Activated CD8-positive, alpha-beta T cell treated with anti-CD3 and anti-CD28 coated beads for 36 hours (primary cell): ENCODE results near the gene EDN2. TPM values are rescaled to one million over a fixed set of nuclear protein-coding genes. Genes with fewer than 3 reads are reported as not detected.

Source experiments
- ATAC-seq: fragments of 200-7000 bp; cut with Tn5 transposase; one replicate; pipeline ENCODE4 v1.10.0; 2021; ENCODE audit warnings: mild to moderate bottlenecking, moderate library complexity
- CTCF ChIA-PET: fragments of 350-600 bp; sonication (Branson Sonifier 250); formaldehyde crosslinking; loops from one replicate; lab custom pipeline; 2021; ENCODE audit warnings: antibody characterized with exemption; lab: Charles Lee
- POLR2A ChIA-PET: fragments of 350-600 bp; sonication (Branson Sonifier 250); formaldehyde crosslinking; loops from one replicate; lab custom pipeline; 2021; ENCODE audit warnings: antibody characterized with exemption; lab: Charles Lee
- DNase-seq: peaks from one replicate; pipeline ENCODE4 v3.0.0-alpha.2; 2020
- H3K27ac Mint-ChIP-seq: one replicate; pipeline ENCODE4 v1.8.0; 2021; ENCODE audit warnings: mild to moderate bottlenecking, mixed read lengths
- H3K27me3 Mint-ChIP-seq: one replicate; pipeline ENCODE4 v1.8.0; 2021; ENCODE audit warnings: mixed read lengths
- H3K36me3 Mint-ChIP-seq: one replicate; pipeline ENCODE4 v1.8.0; 2021; ENCODE audit warnings: low read depth, mixed read lengths
- H3K4me1 Mint-ChIP-seq: one replicate; pipeline ENCODE4 v1.8.0; 2021; ENCODE audit warnings: low read depth, mixed read lengths
- H3K4me3 Mint-ChIP-seq: one replicate; pipeline ENCODE4 v1.8.0; 2021; ENCODE audit warnings: mild to moderate bottlenecking, moderate library complexity, mixed read lengths
- H3K9me3 Mint-ChIP-seq: one replicate; pipeline ENCODE4 v1.8.0; 2021; ENCODE audit warnings: mixed read lengths
- intact Hi-C: fragments of 100-400 bp; cut with micrococcal nuclease; formaldehyde crosslinking; loops from one replicate; pipeline ENCODE4 v1.10.0; 2022
- total RNA-seq, 2 experiments: library from RNA; stranded (reverse); gene quantifications; one replicate each; pipeline ENCODE4 v1.2.3, GENCODE V29; 2021
- TF ChIP-seq, protein P1 (sequence below): fragments of 200-600 bp; IDR thresholded peaks from one replicate; pipeline ENCODE4 v1.8.0; 2022; ENCODE audit warnings: antibody characterized with exemption, mild to moderate bottlenecking

The EDN2 gene
- total RNA-seq, 2 experiments from 2014 or later, result not detected

DNA sequence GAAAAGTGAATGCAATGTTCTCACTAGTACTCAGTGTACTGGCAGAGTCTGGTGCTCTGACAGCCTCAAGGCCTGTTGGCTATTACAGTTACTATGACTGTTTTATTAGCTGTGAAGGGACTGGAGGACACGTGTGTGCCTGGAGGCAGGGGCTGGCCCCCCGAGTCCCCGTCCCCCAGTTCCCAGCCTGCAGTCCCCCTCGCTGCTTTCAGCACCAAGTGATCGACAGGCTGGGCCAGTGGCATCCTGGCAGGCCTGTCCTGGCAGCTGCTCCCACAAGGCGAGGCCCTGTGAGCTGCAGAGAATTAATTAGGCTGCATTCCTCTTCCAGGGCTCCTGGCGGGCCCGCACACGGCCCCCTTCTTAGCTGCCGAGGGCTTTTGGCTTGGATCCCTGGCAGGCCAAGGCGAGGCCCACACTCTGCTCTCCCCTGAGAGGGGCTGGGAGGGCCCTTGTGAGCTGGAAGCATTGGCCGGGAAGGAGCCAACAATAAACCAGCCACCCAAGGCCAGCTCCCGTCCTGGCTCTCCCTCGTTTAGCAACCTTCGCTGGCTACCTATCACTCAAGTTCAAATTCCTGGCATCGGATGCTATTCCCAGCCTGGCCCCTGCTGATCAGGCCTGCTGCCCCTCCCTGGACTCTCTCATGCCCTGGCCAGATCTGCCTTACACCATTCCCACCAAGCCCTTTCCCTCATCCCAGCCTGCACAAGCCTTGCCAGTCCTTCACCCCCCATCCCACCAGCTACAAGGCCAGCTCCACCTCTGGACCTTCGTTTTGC, 9.8 kb downstream of the EDN2 start:
- H3K27ac Mint-ChIP-seq, result no peak overlapping the region
- no peaks in the 10 kb centered on the region for H3K36me3 Mint-ChIP-seq
- H3K27me3 Mint-ChIP-seq, result no peaks in the 10 kb centered on the region
- no peak for DNase-seq
- TF ChIP-seq, protein P1, sequence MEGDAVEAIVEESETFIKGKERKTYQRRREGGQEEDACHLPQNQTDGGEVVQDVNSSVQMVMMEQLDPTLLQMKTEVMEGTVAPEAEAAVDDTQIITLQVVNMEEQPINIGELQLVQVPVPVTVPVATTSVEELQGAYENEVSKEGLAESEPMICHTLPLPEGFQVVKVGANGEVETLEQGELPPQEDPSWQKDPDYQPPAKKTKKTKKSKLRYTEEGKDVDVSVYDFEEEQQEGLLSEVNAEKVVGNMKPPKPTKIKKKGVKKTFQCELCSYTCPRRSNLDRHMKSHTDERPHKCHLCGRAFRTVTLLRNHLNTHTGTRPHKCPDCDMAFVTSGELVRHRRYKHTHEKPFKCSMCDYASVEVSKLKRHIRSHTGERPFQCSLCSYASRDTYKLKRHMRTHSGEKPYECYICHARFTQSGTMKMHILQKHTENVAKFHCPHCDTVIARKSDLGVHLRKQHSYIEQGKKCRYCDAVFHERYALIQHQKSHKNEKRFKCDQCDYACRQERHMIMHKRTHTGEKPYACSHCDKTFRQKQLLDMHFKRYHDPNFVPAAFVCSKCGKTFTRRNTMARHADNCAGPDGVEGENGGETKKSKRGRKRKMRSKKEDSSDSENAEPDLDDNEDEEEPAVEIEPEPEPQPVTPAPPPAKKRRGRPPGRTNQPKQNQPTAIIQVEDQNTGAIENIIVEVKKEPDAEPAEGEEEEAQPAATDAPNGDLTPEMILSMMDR, result no peak
- ChIA-PET POLR2A (interaction anchor here (0.8 to 2.0 kb wide), 2 partner anchors 16 to 234 kb away, joined by 5 to 6 read pairs; no protein-coding TSS in a partner anchor), CTCF (interaction anchor here (2.7 kb wide), 1 partner anchor 17 kb away, joined by 15 read pairs; no protein-coding TSS in a partner anchor)
- intact Hi-C loops, result no loop called here
- H3K9me3 Mint-ChIP-seq, result no peaks in the 10 kb centered on the region
- no peak for ATAC-seq
- no peak overlapping the region for H3K4me3 Mint-ChIP-seq
- no peaks in the 10 kb centered on the region for H3K4me1 Mint-ChIP-seq

DNA sequence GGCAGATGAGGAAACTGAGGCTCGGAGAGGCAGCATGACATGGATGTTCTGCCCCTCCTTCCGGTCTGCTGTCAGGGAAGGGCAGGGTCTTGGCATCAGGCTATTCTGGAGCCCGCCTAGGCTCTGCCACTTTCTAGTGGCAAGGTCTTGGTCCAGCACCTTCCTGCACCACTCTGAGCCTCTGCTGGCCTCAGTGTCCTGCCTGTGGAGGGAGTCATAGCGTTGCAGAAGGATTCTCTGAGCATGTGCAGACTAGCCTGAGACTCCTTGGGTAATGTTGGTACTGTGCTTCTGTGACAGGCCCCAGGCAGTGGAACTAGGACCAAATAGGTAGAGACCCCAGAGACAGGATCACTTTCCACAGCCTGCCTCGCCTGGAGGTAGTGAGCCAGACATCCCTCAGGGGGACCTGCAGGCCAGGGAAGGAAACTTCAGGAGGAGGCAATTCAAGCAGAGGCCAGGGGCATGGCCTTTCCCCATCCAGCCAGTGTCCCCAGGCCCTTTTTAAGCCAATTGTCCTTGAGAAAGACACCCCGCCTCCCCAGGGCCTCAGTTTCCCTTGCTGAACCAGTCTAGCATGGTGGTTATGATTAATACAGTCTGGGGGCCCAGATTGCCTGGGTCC, 10.6 kb downstream of the EDN2 start:
- Mint-ChIP-seq H3K4me3 (no peak overlapping the region), H3K27ac (no peak overlapping the region), H3K27me3 (no peaks in the 10 kb centered on the region), H3K9me3 (no peaks in the 10 kb centered on the region), H3K36me3 (no peaks in the 10 kb centered on the region), H3K4me1 (no peaks in the 10 kb centered on the region)
- TF ChIP-seq, protein P1, result no peak
- ATAC-seq, result no peak
- intact Hi-C loops, result no loop called here
- ChIA-PET CTCF (no interaction called here), POLR2A (interaction anchor here (2.0 kb wide), 1 partner anchor 16 kb away, joined by 6 read pairs; no protein-coding TSS in a partner anchor)
- no peak for DNase-seq

DNA sequence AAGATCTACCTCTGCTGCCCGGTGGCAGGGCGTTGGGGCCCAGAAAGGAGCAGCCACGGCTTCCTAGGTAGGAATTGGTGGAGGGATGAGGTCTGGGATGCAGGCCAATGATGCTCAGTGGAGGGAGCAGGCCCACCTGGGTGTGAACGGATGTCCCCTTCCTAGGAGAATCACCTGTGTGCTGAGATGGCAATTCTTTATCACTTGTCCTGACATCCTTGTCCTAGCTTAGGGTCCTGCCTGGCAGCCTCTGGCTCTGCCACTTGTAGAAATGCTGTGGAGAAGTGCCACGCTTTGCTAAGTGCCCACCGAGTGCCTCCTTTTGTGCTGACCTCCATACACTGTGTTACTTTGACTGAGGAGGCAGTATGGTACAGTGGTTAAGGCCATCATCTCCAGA, 12.8 kb downstream of the EDN2 start:
- no peak overlapping the region for H3K27ac Mint-ChIP-seq
- POLR2A ChIA-PET, result no interaction called here

DNA sequence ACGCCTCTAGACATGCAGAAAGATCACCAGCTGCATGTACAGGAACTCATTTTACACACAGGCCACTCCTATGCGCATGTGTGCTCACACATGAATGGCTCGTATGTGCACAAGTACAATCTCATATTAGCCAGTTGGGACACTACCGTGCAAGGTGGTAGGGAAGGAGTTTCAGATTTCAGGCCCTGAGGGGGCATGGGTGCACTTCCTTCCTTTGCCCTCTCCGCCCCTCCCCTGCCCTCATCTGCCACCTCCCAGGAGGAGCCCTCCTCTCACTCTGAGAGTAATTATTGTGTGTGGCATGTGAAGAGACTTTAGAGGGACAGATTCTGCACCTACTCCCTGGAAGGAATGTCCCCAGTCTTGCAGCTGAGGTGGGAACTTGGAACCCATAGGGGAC, 14.8 kb downstream of the EDN2 start:
- ChIA-PET CTCF (no interaction called here), POLR2A (no interaction called here)
- H3K4me3 Mint-ChIP-seq, result no peak overlapping the region
- ATAC-seq, result no peak
- DNase-seq, result no peak
- H3K27ac Mint-ChIP-seq, result no peak overlapping the region
- TF ChIP-seq, protein P1, result no peak
- H3K4me1 Mint-ChIP-seq, result no peaks in the 10 kb centered on the region
- intact Hi-C loops, result no loop called here
- no peaks in the 10 kb centered on the region for H3K9me3 Mint-ChIP-seq
- no peaks in the 10 kb centered on the region for H3K36me3 Mint-ChIP-seq
- H3K27me3 Mint-ChIP-seq, result no peaks in the 10 kb centered on the region

More for the DNA sequence above, 12.8 kb downstream of the EDN2 start:
- H3K4me3 Mint-ChIP-seq, result no peak overlapping the region
- no peaks in the 10 kb centered on the region for H3K9me3 Mint-ChIP-seq
- no peaks in the 10 kb centered on the region for H3K36me3 Mint-ChIP-seq
- no peaks in the 10 kb centered on the region for H3K4me1 Mint-ChIP-seq
- TF ChIP-seq, protein P1, result no peak
- H3K27me3 Mint-ChIP-seq, result no peaks in the 10 kb centered on the region
- CTCF ChIA-PET, result no interaction called here
- DNase-seq (no peak), ATAC-seq (no peak)
- intact Hi-C loops, result no loop called here
